OCI-LY3 (cell line): ENCODE measurements around the gene RNF149.

Experiments used
- CTCF ChIP-seq: fragments of 200-600, 300-600 bp; sonication (generic); IDR thresholded peaks from 2 replicates; pipeline ENCODE4 v1.5.1; 2014; ENCODE audit warnings: antibody characterized with exemption, low read length, low read depth
- EZH2phosphoT487 ChIP-seq: fragments of 200-600 bp; shearing (Covaris generic); IDR thresholded peaks from 2 replicates; pipeline ENCODE4 v1.6.1; 2018; ENCODE audit warnings: antibody characterized with exemption, mixed run types, low read depth

DNA sequence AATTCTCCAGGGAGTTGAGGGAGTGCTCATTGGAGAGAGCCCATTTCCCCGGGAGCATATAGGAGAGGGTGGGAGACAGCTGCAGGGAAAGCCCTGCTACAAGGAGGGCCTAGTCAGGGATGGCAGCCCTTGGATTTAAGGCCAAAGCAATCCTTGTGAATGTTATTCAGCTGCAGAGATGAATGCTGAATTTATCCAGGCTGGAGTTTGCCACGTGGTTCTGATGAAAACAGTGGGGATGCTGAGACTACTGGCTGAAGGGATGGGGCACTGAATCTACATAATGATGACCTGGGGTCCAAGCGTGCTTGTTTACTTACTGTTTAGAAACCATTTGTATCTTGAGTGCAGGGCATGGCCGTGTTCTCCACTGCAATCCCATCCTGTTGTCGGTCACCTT lies 35.6 kb upstream of the RNF149 start:
- TF ChIP-seq CTCF (no peak), EZH2phosphoT487 (no peak)
